ENCODE data around the gene TMEM144.

The TMEM144 gene

GRCh38 chr4:158236304-158237030, 26.2 kb downstream of the TMEM144 start:
- H3K4me1 ChIP-seq (ENCODE audit: insufficient read depth, insufficient read length), result no peaks in the 10 kb centered on the region
- no peaks in the 10 kb centered on the region for H3K36me3 ChIP-seq (ENCODE audit: insufficient read depth, insufficient read length, low read length)
- H3K27me3 ChIP-seq (ENCODE audit: insufficient read depth, insufficient read length), result no peaks in the 10 kb centered on the region
- no peak for DNase-seq (ENCODE audit: low read depth, low spot score)
- no peak overlapping the region for H3K9ac ChIP-seq (ENCODE audit: insufficient read length, low read depth)
- no peak overlapping the region for H3K4me3 ChIP-seq (ENCODE audit: insufficient read length, low read depth)
- H3K9me3 ChIP-seq (ENCODE audit: insufficient read depth, low read length), result no peaks in the 10 kb centered on the region
- TF ChIP-seq YY1 (IDR thresholded peaks at IDR 0.05; ENCODE audit: insufficient read depth, insufficient read length), result no peak
- no peak for TF ChIP-seq SUZ12 (IDR thresholded peaks at IDR 0.05; ENCODE audit: extremely low read depth, insufficient read depth, insufficient read length)
- no peak for TF ChIP-seq ZNF274 (IDR thresholded peaks at IDR 0.05; ENCODE audit: low read depth, low read length)

- TF ChIP-seq ZNF274 (IDR thresholded peaks at IDR 0.05; ENCODE audit: low read depth, low read length), result no peak
- TF ChIP-seq SUZ12 (IDR thresholded peaks at IDR 0.05; ENCODE audit: extremely low read depth, insufficient read depth, insufficient read length), result no peak
- TF ChIP-seq YY1 (IDR thresholded peaks at IDR 0.05; ENCODE audit: insufficient read depth, insufficient read length), result no peak
- H3K4me1 ChIP-seq (ENCODE audit: insufficient read depth, insufficient read length), result no peaks in the 10 kb centered on the region
- no peaks in the 10 kb centered on the region for H3K36me3 ChIP-seq (ENCODE audit: insufficient read depth, insufficient read length, low read length)
- H3K9me3 ChIP-seq (ENCODE audit: insufficient read depth, low read length), result no peaks in the 10 kb centered on the region
- H3K4me3 ChIP-seq (ENCODE audit: insufficient read length, low read depth), result no peak overlapping the region
- H3K27me3 ChIP-seq (ENCODE audit: insufficient read depth, insufficient read length), result no peaks in the 10 kb centered on the region
- DNase-seq (ENCODE audit: low read depth, low spot score), result no peak
- no peak overlapping the region for H3K9ac ChIP-seq (ENCODE audit: insufficient read length, low read depth)
Measured at GRCh38 chr4:158238575-158238974, 28.3 kb downstream of the TMEM144 start.

- no peaks in the 10 kb centered on the region for H3K4me1 ChIP-seq (ENCODE audit: insufficient read depth, insufficient read length)
- DNase-seq (ENCODE audit: low read depth, low spot score), result no peak
- no peaks in the 10 kb centered on the region for H3K27me3 ChIP-seq (ENCODE audit: insufficient read depth, insufficient read length)
- no peak overlapping the region for H3K9ac ChIP-seq (ENCODE audit: insufficient read length, low read depth)
- no peaks in the 10 kb centered on the region for H3K9me3 ChIP-seq (ENCODE audit: insufficient read depth, low read length)
- no peak overlapping the region for H3K4me3 ChIP-seq (ENCODE audit: insufficient read length, low read depth)
- TF ChIP-seq YY1 (IDR thresholded peaks at IDR 0.05; ENCODE audit: insufficient read depth, insufficient read length) (no peak), SUZ12 (IDR thresholded peaks at IDR 0.05; ENCODE audit: extremely low read depth, insufficient read depth, insufficient read length) (no peak), ZNF274 (IDR thresholded peaks at IDR 0.05; ENCODE audit: low read depth, low read length) (no peak)
- no peaks in the 10 kb centered on the region for H3K36me3 ChIP-seq (ENCODE audit: insufficient read depth, insufficient read length, low read length)
Measured at GRCh38 chr4:158239196-158239595, 28.9 kb downstream of the TMEM144 start.

DNA sequence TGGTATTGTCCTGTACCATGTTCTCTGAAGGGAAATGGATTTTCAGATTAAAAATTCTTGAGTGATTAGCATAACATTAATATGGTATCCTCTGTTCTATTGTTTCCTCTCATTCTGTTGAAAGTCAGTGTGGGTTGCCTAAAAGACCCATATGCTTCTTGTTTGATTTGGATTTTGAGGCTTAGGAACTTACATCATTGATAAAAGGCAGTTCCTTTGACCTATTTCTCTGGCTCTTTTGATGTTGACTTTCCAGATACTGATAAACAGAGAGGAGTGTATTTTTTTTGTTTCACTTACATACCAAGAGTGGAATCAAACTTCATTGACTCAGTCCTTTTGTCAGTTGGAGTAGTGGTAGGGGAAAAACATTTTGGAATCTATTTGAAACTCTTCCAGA, 32.8 kb downstream of the TMEM144 start:
- no peaks in the 10 kb centered on the region for H3K4me1 ChIP-seq (ENCODE audit: insufficient read depth, insufficient read length)
- no peaks in the 10 kb centered on the region for H3K36me3 ChIP-seq (ENCODE audit: insufficient read depth, insufficient read length, low read length)
- H3K9me3 ChIP-seq (ENCODE audit: insufficient read depth, low read length), result no peaks in the 10 kb centered on the region
- no peak overlapping the region for H3K4me3 ChIP-seq (ENCODE audit: insufficient read length, low read depth)
- DNase-seq (ENCODE audit: low read depth, low spot score), result no peak
- TF ChIP-seq SUZ12 (IDR thresholded peaks at IDR 0.05; ENCODE audit: extremely low read depth, insufficient read depth, insufficient read length) (no peak), YY1 (IDR thresholded peaks at IDR 0.05; ENCODE audit: insufficient read depth, insufficient read length) (no peak), ZNF274 (IDR thresholded peaks at IDR 0.05; ENCODE audit: low read depth, low read length) (no peak)
- no peaks in the 10 kb centered on the region for H3K27me3 ChIP-seq (ENCODE audit: insufficient read depth, insufficient read length)
- no peak overlapping the region for H3K9ac ChIP-seq (ENCODE audit: insufficient read length, low read depth)

GRCh38 chr4:158250321-158250720, 40.0 kb downstream of the TMEM144 start:
- TF ChIP-seq SUZ12 (IDR thresholded peaks at IDR 0.05; ENCODE audit: extremely low read depth, insufficient read depth, insufficient read length) (no peak), YY1 (IDR thresholded peaks at IDR 0.05; ENCODE audit: insufficient read depth, insufficient read length) (no peak), ZNF274 (IDR thresholded peaks at IDR 0.05; ENCODE audit: low read depth, low read length) (no peak)
- no peak for DNase-seq (ENCODE audit: low read depth, low spot score)
- Histone ChIP-seq H3K4me3 (ENCODE audit: insufficient read length, low read depth) (no peak overlapping the region), H3K27me3 (ENCODE audit: insufficient read depth, insufficient read length) (no peaks in the 10 kb centered on the region), H3K4me1 (ENCODE audit: insufficient read depth, insufficient read length) (no peaks in the 10 kb centered on the region), H3K9me3 (ENCODE audit: insufficient read depth, low read length) (no peaks in the 10 kb centered on the region), H3K36me3 (ENCODE audit: insufficient read depth, insufficient read length, low read length) (no peaks in the 10 kb centered on the region), H3K9ac (ENCODE audit: insufficient read length, low read depth) (no peak overlapping the region)

DNA sequence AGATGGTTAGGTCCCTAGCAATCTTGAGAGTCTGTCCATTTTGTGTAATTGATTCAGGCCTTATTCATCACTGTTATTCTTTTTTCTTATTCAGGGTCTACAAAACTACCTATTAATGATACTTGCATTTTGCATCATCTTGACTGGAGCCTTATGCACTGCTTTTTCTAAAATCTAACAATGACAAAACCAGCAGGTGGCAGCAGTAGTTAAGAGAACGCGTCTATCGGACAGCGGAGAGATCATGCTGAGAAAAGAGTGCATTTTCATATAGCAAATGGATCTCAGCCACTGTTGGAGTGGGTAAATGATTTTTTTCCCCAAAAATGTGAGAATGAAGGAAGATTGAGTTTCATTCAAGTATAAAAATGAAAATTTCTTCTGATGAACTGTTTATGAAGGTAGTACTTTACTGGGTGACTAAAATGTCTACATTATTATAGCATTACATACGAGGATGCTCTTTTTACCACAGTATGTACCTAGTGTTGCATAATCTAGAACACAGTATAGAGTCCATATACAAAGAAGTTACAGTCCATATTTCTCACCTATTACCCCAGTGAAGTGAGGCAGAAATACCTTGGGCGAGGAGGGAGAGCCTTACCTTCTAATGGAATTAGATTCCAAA, 43.2 kb downstream of the TMEM144 start:
- Histone ChIP-seq H3K9me3 (ENCODE audit: insufficient read depth, low read length) (no peaks in the 10 kb centered on the region), H3K4me3 (ENCODE audit: insufficient read length, low read depth) (no peak overlapping the region), H3K27me3 (ENCODE audit: insufficient read depth, insufficient read length) (no peaks in the 10 kb centered on the region), H3K4me1 (ENCODE audit: insufficient read depth, insufficient read length) (no peaks in the 10 kb centered on the region), H3K36me3 (ENCODE audit: insufficient read depth, insufficient read length, low read length) (no peaks in the 10 kb centered on the region), H3K9ac (ENCODE audit: insufficient read length, low read depth) (no peak overlapping the region)
- no peak for DNase-seq (ENCODE audit: low read depth, low spot score)
- TF ChIP-seq YY1 (IDR thresholded peaks at IDR 0.05; ENCODE audit: insufficient read depth, insufficient read length) (no peak), ZNF274 (IDR thresholded peaks at IDR 0.05; ENCODE audit: low read depth, low read length) (no peak), SUZ12 (IDR thresholded peaks at IDR 0.05; ENCODE audit: extremely low read depth, insufficient read depth, insufficient read length) (no peak)

DNA sequence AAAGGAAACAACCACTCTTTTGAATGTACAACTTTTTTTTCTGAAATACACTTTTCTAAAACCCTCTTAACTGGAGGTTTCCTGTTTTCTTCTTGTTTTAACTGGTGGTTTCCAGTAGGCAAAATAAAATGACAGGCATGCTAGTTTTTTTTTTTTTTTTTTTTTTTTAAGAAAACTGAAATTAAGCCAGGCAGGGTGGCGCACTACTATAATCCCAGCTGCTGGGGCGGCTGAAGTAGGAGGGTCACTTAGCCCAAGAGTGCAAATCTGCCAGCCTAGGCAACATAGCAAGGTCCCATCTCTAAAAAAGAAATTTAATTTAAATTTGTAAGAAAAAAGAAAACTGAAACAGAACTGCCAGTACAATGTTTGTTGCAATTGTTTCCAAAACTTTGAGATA, 44.0 kb downstream of the TMEM144 start:
- Histone ChIP-seq H3K9ac (ENCODE audit: insufficient read length, low read depth) (no peak overlapping the region), H3K27me3 (ENCODE audit: insufficient read depth, insufficient read length) (no peaks in the 10 kb centered on the region), H3K36me3 (ENCODE audit: insufficient read depth, insufficient read length, low read length) (no peaks in the 10 kb centered on the region), H3K4me3 (ENCODE audit: insufficient read length, low read depth) (no peak overlapping the region), H3K4me1 (ENCODE audit: insufficient read depth, insufficient read length) (no peaks in the 10 kb centered on the region), H3K9me3 (ENCODE audit: insufficient read depth, low read length) (no peaks in the 10 kb centered on the region)
- no peak for TF ChIP-seq ZNF274 (IDR thresholded peaks at IDR 0.05; ENCODE audit: low read depth, low read length)
- DNase-seq (ENCODE audit: low read depth, low spot score), result no peak

Data from NT2/D1 (cell line).